IMR-90 (cell line): ENCODE results near the gene ELMO1. TPM values are rescaled to one million over a fixed set of nuclear protein-coding genes. Genes with fewer than 3 reads are reported as not detected.

Experiments
- ATAC-seq: fragments of 200-7000 bp; cut with Tn5 transposase; 2 replicates; pipeline ENCODE4 v1.9.1; 2020; ENCODE audit warnings: low read depth, mild to moderate bottlenecking, moderate library complexity
- BruUV-seq: library from RNA; stranded (reverse); fragments of 400-500 nt; replicated peaks from 2 replicates; lab custom pipeline; 2021; lab: Mats Ljungman, UMichigan
- CTCF ChIA-PET: fragments of 300-600 bp; formaldehyde crosslinking; extraction: SDS; loops from one replicate; lab custom pipeline; 2021; ENCODE audit warnings: antibody characterized with exemption; lab: Yijun Ruan, JAX
- POLR2A ChIA-PET: fragments of 300-600 bp; sonication (Branson Sonifier 250); formaldehyde crosslinking; loops from one replicate; lab custom pipeline; 2022; ENCODE audit warnings: antibody characterized with exemption; ENCODE audit not compliant: unreplicated experiment; lab: Charles Lee
- DNase-seq: peaks from one replicate; pipeline ENCODE4 v3.0.0; 2013
- H2AFZ ChIP-seq: replicated peaks from 2 replicates; pipeline ENCODE3; 2013; ENCODE audit warnings: low read length, mild to moderate bottlenecking; ENCODE audit not compliant: poor library complexity
- H2AK5ac ChIP-seq: 2 replicates; pipeline ENCODE4 v1.6.1; 2013; ENCODE audit warnings: low read depth, low read length, inconsistent platforms
- H2AK9ac ChIP-seq: replicated peaks from 2 replicates; pipeline ENCODE3; 2013; ENCODE audit warnings: mild to moderate bottlenecking, low read depth, low read length, moderate library complexity; ENCODE audit not compliant: poor library complexity
- H2BK120ac ChIP-seq: 2 replicates; pipeline ENCODE4 v1.6.1; 2013; ENCODE audit warnings: low read depth, low read length, inconsistent platforms
- H2BK15ac ChIP-seq: 3 replicates; pipeline ENCODE4 v1.6.1; 2013; ENCODE audit warnings: low read depth, low read length, inconsistent platforms
- H2BK20ac ChIP-seq: 2 replicates; pipeline ENCODE4 v1.6.1; 2013; ENCODE audit warnings: low read depth, mild to moderate bottlenecking, inconsistent platforms, low read length, moderate library complexity
- H2BK5ac ChIP-seq: 2 replicates; pipeline ENCODE4 v1.6.1; 2013; ENCODE audit warnings: mild to moderate bottlenecking, low read depth, low read length, inconsistent platforms; ENCODE audit not compliant: poor library complexity, severe bottlenecking
- H3K14ac ChIP-seq: replicated peaks from 2 replicates; pipeline ENCODE4 v1.6.1; 2013; ENCODE audit warnings: low read depth, low read length, inconsistent platforms
- H3K18ac ChIP-seq: 2 replicates; pipeline ENCODE4 v1.6.1; 2013; ENCODE audit warnings: low read depth, low read length, control low read depth
- H3K23ac ChIP-seq: 2 replicates; pipeline ENCODE4 v1.6.1; 2013; ENCODE audit warnings: low read depth, low read length, inconsistent platforms
- H3K27ac ChIP-seq: 2 replicates; pipeline ENCODE4 v1.5.1; 2013; ENCODE audit warnings: mild to moderate bottlenecking, control low read depth, low read length; ENCODE audit not compliant: insufficient read depth
- H3K27me3 ChIP-seq: 2 replicates; pipeline ENCODE4 v1.6.1; 2013; ENCODE audit warnings: low read length; ENCODE audit not compliant: control insufficient read depth, insufficient read depth
- H3K36me3 ChIP-seq: 2 replicates; pipeline ENCODE4 v1.6.1; 2013; ENCODE audit warnings: low read length, mixed read lengths; ENCODE audit not compliant: control insufficient read depth, insufficient read depth
- H3K4ac ChIP-seq: 2 replicates; pipeline ENCODE4 v1.6.1; 2013; ENCODE audit warnings: low read depth, low read length, inconsistent platforms
- H3K4me1 ChIP-seq: 2 replicates; pipeline ENCODE4 v1.6.1; 2013; ENCODE audit warnings: low read length, mixed read lengths; ENCODE audit not compliant: control insufficient read depth, insufficient read depth
- H3K4me2 ChIP-seq: 2 replicates; pipeline ENCODE4 v1.6.1; 2013; ENCODE audit warnings: low read depth, mild to moderate bottlenecking, control low read depth, low read length, moderate library complexity
- H3K4me3 ChIP-seq: 2 replicates; pipeline ENCODE4 v1.5.1; 2013; ENCODE audit warnings: low read depth, mild to moderate bottlenecking, control low read depth, low read length, moderate library complexity; ENCODE audit not compliant: insufficient read depth
- H3K56ac ChIP-seq: 2 replicates; pipeline ENCODE4 v1.6.1; 2013; ENCODE audit warnings: low read length, inconsistent platforms; ENCODE audit not compliant: insufficient read depth; ENCODE audit errors: extremely low read depth
- H3K79me1 ChIP-seq, 2 experiments: 2 replicates each; pipeline ENCODE4 v1.6.1; 2013; ENCODE audit warnings: low read length in 2 of 2, inconsistent platforms in 1 of 2, low read depth in 1 of 2
- H3K9ac ChIP-seq: 2 replicates; pipeline ENCODE4 v1.6.1; 2013; ENCODE audit warnings: low read depth, low read length, control low read depth
- H3K9me1 ChIP-seq: 2 replicates; pipeline ENCODE4 v1.6.1; 2013; ENCODE audit warnings: low read length, inconsistent platforms; ENCODE audit not compliant: insufficient read depth
- H3K9me3 ChIP-seq: 2 replicates; pipeline ENCODE4 v1.6.1; 2013; ENCODE audit warnings: low read length; ENCODE audit not compliant: control insufficient read depth, insufficient read depth
- H4K20me1 ChIP-seq: 2 replicates; pipeline ENCODE4 v1.6.1; 2013; ENCODE audit warnings: low read length, inconsistent platforms; ENCODE audit not compliant: insufficient read depth
- H4K5ac ChIP-seq: 2 replicates; pipeline ENCODE4 v1.6.1; 2013; ENCODE audit warnings: mild to moderate bottlenecking, low read depth, low read length, control low read depth
- H4K8ac ChIP-seq, 2 experiments: 2 replicates each; pipeline ENCODE4 v1.6.1; 2013; ENCODE audit warnings: low read depth in 2 of 2, low read length in 2 of 2, control low read depth in 1 of 2, inconsistent platforms in 1 of 2
- H4K91ac ChIP-seq: 2 replicates; pipeline ENCODE4 v1.6.1; 2013; ENCODE audit warnings: low read depth, low read length, inconsistent platforms; ENCODE audit not compliant: insufficient read depth
- BHLHE40 ChIP-seq: fragments of 150-350 bp; IDR thresholded peaks from 2 replicates; pipeline ENCODE4 v1.6.1; 2016; ENCODE audit warnings: mild to moderate bottlenecking, low read depth, low read length
- CEBPB ChIP-seq: IDR thresholded peaks from 2 replicates; pipeline ENCODE4 v1.6.1; 2012; ENCODE audit warnings: low read depth, low read length, improper control_type of control experiment
- CHD1 ChIP-seq: IDR thresholded peaks from 2 replicates; pipeline ENCODE4 v1.6.1; 2012; ENCODE audit warnings: low read depth, low read length, improper control_type of control experiment
- CTCF ChIP-seq: conservative IDR thresholded peaks from 2 replicates; pipeline ENCODE4 v1.5.1; 2012; ENCODE audit warnings: mild to moderate bottlenecking, low read depth, low read length, improper control_type of control experiment
- MAFK ChIP-seq: IDR thresholded peaks from 2 replicates; pipeline ENCODE4 v1.6.1; 2012; ENCODE audit warnings: low read depth, low read length, improper control_type of control experiment
- MAZ ChIP-seq: IDR thresholded peaks from 2 replicates; pipeline ENCODE4 v1.6.1; 2012; ENCODE audit warnings: low read depth, mild to moderate bottlenecking, low read length, improper control_type of control experiment, moderate library complexity, borderline replicate concordance
- MXI1 ChIP-seq: IDR thresholded peaks from 2 replicates; pipeline ENCODE4 v1.6.1; 2012; ENCODE audit warnings: low read depth, mild to moderate bottlenecking, low read length, moderate library complexity, borderline replicate concordance
- NFE2L2 ChIP-seq: fragments of 150-350 bp; IDR thresholded peaks from 2 replicates; pipeline ENCODE4 v1.6.1; 2016; ENCODE audit warnings: low read depth, mild to moderate bottlenecking, low read length
- POLR2A ChIP-seq: IDR thresholded peaks from 2 replicates; pipeline ENCODE4 v1.6.1; 2012; ENCODE audit warnings: mild to moderate bottlenecking, low read depth, low read length
- RAD21 ChIP-seq: IDR thresholded peaks from 2 replicates; pipeline ENCODE4 v1.6.1; 2012; ENCODE audit warnings: low read length, improper control_type of control experiment
- RCOR1 ChIP-seq: IDR thresholded peaks from 2 replicates; pipeline ENCODE4 v1.6.1; 2012; ENCODE audit warnings: mild to moderate bottlenecking, low read length, improper control_type of control experiment; ENCODE audit not compliant: insufficient replicate concordance
- SMC3 ChIP-seq: fragments of 150-350 bp; IDR thresholded peaks from 2 replicates; pipeline ENCODE4 v1.6.1; 2016; ENCODE audit warnings: low read depth, mild to moderate bottlenecking, antibody characterized with exemption, low read length, moderate library complexity
- WGBS, 2 experiments: methylation state at CpG; one replicate each; pipeline versions ENCODE4 v1.1.5 to v1.1.7; 2013; ENCODE audit warnings: missing lambda C conversion rate in 2 of 2; ENCODE audit not compliant: insufficient read length in 1 of 2; ENCODE audit errors: extremely low coverage in 2 of 2; 5-methylcytosine and 5-hydroxymethylcytosine counted together
- dilution Hi-C: fragments of 300-500 bp; cut with HindIII; formaldehyde crosslinking; loops from one replicate; pipeline ENCODE4 v1.14.3; 2018; ENCODE audit warnings: low sequenced_read_pairs; ENCODE audit not compliant: unreplicated experiment
- in situ Hi-C: fragments of 300-500 bp; cut with MboI; formaldehyde crosslinking; loops from 3 replicates; pipeline ENCODE4 v1.14.3; 2019; ENCODE audit warnings: low sequenced_read_pairs, inconsistent platforms, mixed read lengths
- intact Hi-C: fragments of 100-400 bp; cut with micrococcal nuclease; formaldehyde crosslinking; loops from 2 replicates; pipeline ENCODE4 v1.10.0; 2022
- polyA plus RNA-seq, 3 experiments: library from polyadenylated mRNA; depleted of rRNA; stranded (reverse); fragments of >200 nt; gene quantifications; 2 replicates each; pipeline ENCODE4 v1.2.3, GENCODE V29; 2012; ENCODE audit warnings: low replicate concordance in 1 of 3
- total RNA-seq: library from RNA; depleted of rRNA; stranded (reverse); fragments of >200 nt; gene quantifications from 2 replicates; pipeline ENCODE4 v1.2.3, GENCODE V29; 2012
- TF ChIP-seq, protein P1 (sequence below): fragments of 150-350 bp; IDR thresholded peaks from 2 replicates; pipeline ENCODE4 v1.6.1; 2016; ENCODE audit warnings: low read depth, mild to moderate bottlenecking, low read length, moderate library complexity, borderline replicate concordance

The ELMO1 gene
- total and polyA plus RNA-seq, 2 of the 4 experiments (the other 2 are of a cell fraction): 0.03 TPM; not detected in 1

DNA sequence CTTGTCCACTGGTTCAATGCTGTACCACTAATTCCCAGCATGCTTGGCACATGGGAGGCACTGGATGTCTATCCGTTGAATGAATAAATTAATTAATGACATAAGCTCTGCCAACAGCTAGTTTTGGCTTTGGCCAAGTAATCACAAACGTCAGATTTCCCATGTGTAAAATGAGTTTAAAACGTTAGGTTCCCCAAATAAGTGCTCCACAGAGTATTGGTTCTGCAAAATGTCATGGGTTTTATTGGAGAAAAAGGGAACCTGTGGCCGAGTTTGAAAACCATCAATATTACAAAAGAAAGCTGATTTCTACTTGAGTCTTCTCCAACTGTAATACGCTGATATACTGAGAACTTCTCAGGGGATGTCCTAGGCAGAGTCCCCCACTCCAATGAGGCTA is 23.2 kb downstream of the ELMO1 start:
- no peak overlapping the region for H4K5ac ChIP-seq
- H2BK15ac ChIP-seq: no peak overlapping the region
- no peak overlapping the region for H3K4me2 ChIP-seq
- no peak overlapping the region for H2BK120ac ChIP-seq
- no peaks in the 10 kb centered on the region for H3K9me1 ChIP-seq
- no peak overlapping the region for H3K4ac ChIP-seq
- no peak overlapping the region for H3K14ac ChIP-seq
- H4K91ac ChIP-seq: no peak overlapping the region
- no peak overlapping the region for H2AK5ac ChIP-seq
- no peak overlapping the region for H3K4me3 ChIP-seq
- no TSS peak for BruUV-seq
- no peaks in the 10 kb centered on the region for H3K27me3 ChIP-seq
- intact Hi-C loops (no loop called here), dilution Hi-C loops (no loop called here), in situ Hi-C loops (no loop called here)
- no peaks in the 10 kb centered on the region for H3K79me1 ChIP-seq
- ATAC-seq (no peak), DNase-seq (no peak)
- H3K23ac ChIP-seq: no peak overlapping the region
- H2AFZ ChIP-seq: no peak overlapping the region
- ChIA-PET CTCF (interaction anchor here (0.7 kb wide), 1 partner anchor 446 kb away, joined by 6 read pairs; no protein-coding TSS in a partner anchor), POLR2A (no interaction called here)
- peaks cover 6% of the 10 kb centered on the region for H3K9me3 ChIP-seq
- TF ChIP-seq, protein P1, sequence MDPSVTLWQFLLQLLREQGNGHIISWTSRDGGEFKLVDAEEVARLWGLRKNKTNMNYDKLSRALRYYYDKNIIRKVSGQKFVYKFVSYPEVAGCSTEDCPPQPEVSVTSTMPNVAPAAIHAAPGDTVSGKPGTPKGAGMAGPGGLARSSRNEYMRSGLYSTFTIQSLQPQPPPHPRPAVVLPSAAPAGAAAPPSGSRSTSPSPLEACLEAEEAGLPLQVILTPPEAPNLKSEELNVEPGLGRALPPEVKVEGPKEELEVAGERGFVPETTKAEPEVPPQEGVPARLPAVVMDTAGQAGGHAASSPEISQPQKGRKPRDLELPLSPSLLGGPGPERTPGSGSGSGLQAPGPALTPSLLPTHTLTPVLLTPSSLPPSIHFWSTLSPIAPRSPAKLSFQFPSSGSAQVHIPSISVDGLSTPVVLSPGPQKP: no peak
- TF ChIP-seq RAD21: no peak
- TF ChIP-seq CTCF: no peak
- no peak for TF ChIP-seq SMC3
- no peak for TF ChIP-seq CEBPB
- no peak for TF ChIP-seq MAZ
- no peak for TF ChIP-seq MXI1
- no peak for TF ChIP-seq RCOR1
- TF ChIP-seq CHD1: no peak
- TF ChIP-seq BHLHE40: no peak
- TF ChIP-seq POLR2A: no peak
- no peak for TF ChIP-seq NFE2L2
- TF ChIP-seq MAFK: no peak
- no peaks in the 10 kb centered on the region for H3K4me1 ChIP-seq
- H4K20me1 ChIP-seq: no peaks in the 10 kb centered on the region
- no peak overlapping the region for H3K27ac ChIP-seq
- H3K18ac ChIP-seq: no peak overlapping the region
- no peak overlapping the region for H4K8ac ChIP-seq
- H3K9ac ChIP-seq: no peak overlapping the region
- no peak overlapping the region for H2BK5ac ChIP-seq
- H2BK20ac ChIP-seq: no peak overlapping the region
- H2AK9ac ChIP-seq: no peak overlapping the region
- H3K36me3 ChIP-seq: no peaks in the 10 kb centered on the region
- H3K56ac ChIP-seq: no peak overlapping the region
- WGBS, 2 experiments: 40% methylated on average over 1 of the region's 5 CpGs; no CpG with 5 or more reads in 1 of the 2 experiments
